Transverse colon (tissue), 4 donors: ENCODE measurements around the gene FUNDC2.

Experiments
- EP300 ChIP-seq: sonication (generic); formaldehyde crosslinking; IDR thresholded peaks from one replicate; pipeline ENCODE4 v1.6.1; 2017; ENCODE audit warnings: antibody characterized with exemption, low read depth
- POLR2A ChIP-seq: fragments of 450-650 bp; IDR thresholded peaks from one replicate; pipeline ENCODE4 v1.6.1; 2016; ENCODE audit warnings: antibody characterized with exemption, mild to moderate bottlenecking, moderate library complexity
- POLR2AphosphoS5 ChIP-seq, 3 donors: sonication (generic); formaldehyde crosslinking; IDR thresholded peaks; one replicate each; pipeline ENCODE4 v1.6.1; 2016; ENCODE audit warnings: antibody characterized with exemption in 3 of 3
- TF ChIP-seq, protein P1 (sequence below), 5 experiments: fragments of 200-600 bp in 3 of 5; fragments of 450-650 bp in 2 of 5; sonication (generic) in 3 of 5; IDR thresholded peaks; 1 replicate in 2 of 5; 2 replicates in 3 of 5; pipeline ENCODE4 v1.5.1; 2016 to 2017; ENCODE audit warnings: antibody characterized with exemption in 5 of 5, inconsistent platforms in 3 of 5, mild to moderate bottlenecking in 2 of 5, moderate library complexity in 1 of 5

DNA sequence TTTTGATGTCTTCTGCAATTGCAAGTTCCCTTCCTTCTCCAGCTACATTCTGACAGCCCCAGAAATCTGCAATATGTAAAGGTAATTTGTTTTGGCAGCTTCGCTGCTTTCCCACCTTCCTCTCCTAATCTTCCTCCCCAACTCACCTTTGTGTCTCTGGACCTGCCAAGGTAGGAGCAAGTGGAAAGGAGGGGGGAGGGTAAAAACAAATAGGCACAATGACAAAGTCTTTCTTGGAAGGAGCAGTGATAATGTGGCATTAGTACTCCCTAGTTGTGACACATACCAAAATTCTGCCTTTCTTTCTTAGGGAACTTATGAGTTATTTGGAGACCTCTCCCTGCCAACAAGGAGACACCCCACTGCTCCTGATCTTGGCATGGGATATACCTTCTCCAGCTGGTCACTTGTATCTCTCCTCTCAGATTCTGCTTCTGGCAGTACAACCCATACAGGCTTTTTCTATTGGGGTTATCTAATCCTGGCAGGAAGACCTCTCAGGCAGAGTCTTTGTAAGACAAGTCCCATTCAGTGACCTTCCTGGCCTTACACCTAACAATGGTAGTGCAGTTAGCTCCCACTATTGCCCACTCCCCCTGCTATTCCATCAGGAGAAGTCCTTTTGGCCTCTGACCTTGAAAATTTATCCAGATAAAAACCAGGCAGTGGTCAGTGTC lies 28.3 kb upstream of the FUNDC2 start:
- TF ChIP-seq, protein P1, sequence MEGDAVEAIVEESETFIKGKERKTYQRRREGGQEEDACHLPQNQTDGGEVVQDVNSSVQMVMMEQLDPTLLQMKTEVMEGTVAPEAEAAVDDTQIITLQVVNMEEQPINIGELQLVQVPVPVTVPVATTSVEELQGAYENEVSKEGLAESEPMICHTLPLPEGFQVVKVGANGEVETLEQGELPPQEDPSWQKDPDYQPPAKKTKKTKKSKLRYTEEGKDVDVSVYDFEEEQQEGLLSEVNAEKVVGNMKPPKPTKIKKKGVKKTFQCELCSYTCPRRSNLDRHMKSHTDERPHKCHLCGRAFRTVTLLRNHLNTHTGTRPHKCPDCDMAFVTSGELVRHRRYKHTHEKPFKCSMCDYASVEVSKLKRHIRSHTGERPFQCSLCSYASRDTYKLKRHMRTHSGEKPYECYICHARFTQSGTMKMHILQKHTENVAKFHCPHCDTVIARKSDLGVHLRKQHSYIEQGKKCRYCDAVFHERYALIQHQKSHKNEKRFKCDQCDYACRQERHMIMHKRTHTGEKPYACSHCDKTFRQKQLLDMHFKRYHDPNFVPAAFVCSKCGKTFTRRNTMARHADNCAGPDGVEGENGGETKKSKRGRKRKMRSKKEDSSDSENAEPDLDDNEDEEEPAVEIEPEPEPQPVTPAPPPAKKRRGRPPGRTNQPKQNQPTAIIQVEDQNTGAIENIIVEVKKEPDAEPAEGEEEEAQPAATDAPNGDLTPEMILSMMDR (IDR thresholded peaks at IDR 0.05) = no peak
- no peak for TF ChIP-seq EP300
- TF ChIP-seq POLR2A = no peak
- TF ChIP-seq POLR2AphosphoS5 (IDR thresholded peaks at IDR 0.05) = no peak
